ENCODE measurements around the gene KLHDC9. TPM values are rescaled to one million over a fixed set of nuclear protein-coding genes. Genes with fewer than 3 reads are reported as not detected.

KLHDC9 gene
- total and polyA plus RNA-seq, 2 of the 8 experiments (the other 6 are each of a cell fraction or from before 2014, with no cell fraction given), result 6.5 to 15.6 TPM

Small RNAs within 50 kb of the gene (small RNA-seq; reads per million reads assigned to genes)
- gene RF01225 (ENCODE audit: insufficient read depth), result not detected

Other genes with a start within 250 kb of the KLHDC9 start
- not detected in 2 replicates for gene CD244, start 235.5 kb upstream of the KLHDC9 start, total RNA-seq (2021; fragmentation: NEBNext Ultra II Directional; extraction: Animal tissue kit (Norgen Biotek cat#: 25700))
- gene CD244, start 235.5 kb upstream of the KLHDC9 start, polyA plus RNA-seq (2011; rRNA removed), result not detected in 2 replicates
- gene ITLN1, start 213.2 kb upstream of the KLHDC9 start, total RNA-seq (2021; fragmentation: NEBNext Ultra II Directional; extraction: Animal tissue kit (Norgen Biotek cat#: 25700)), result not detected in 2 replicates
- gene ITLN1, start 213.2 kb upstream of the KLHDC9 start, polyA plus RNA-seq (2011; rRNA removed), result not detected in 2 replicates
- gene ITLN2, start 143.6 kb upstream of the KLHDC9 start, total RNA-seq (2021; fragmentation: NEBNext Ultra II Directional; extraction: Animal tissue kit (Norgen Biotek cat#: 25700)), result 4.7 and 5.6 TPM in 2 replicates
- 6.3 and 6.8 TPM in 2 replicates for gene ITLN2, start 143.6 kb upstream of the KLHDC9 start, polyA plus RNA-seq (2011; rRNA removed)
- gene F11R, start 77.2 kb upstream of the KLHDC9 start, total RNA-seq (2021; fragmentation: NEBNext Ultra II Directional; extraction: Animal tissue kit (Norgen Biotek cat#: 25700)), result 143 and 159 TPM in 2 replicates
- gene F11R, start 77.2 kb upstream of the KLHDC9 start, polyA plus RNA-seq (2011; rRNA removed), result 170 and 200 TPM in 2 replicates
- gene TSTD1, start 59.4 kb upstream of the KLHDC9 start, total RNA-seq (2021; fragmentation: NEBNext Ultra II Directional; extraction: Animal tissue kit (Norgen Biotek cat#: 25700)), result 60.4 and 60.9 TPM in 2 replicates
- gene TSTD1, start 59.4 kb upstream of the KLHDC9 start, polyA plus RNA-seq (2011; rRNA removed), result 314 and 360 TPM in 2 replicates
- gene USF1, start 52.4 kb upstream of the KLHDC9 start, total RNA-seq (2021; fragmentation: NEBNext Ultra II Directional; extraction: Animal tissue kit (Norgen Biotek cat#: 25700)), result 68.9 and 74.6 TPM in 2 replicates
- gene USF1, start 52.4 kb upstream of the KLHDC9 start, polyA plus RNA-seq (2011; rRNA removed), result 45.7 and 50.3 TPM in 2 replicates
- gene ARHGAP30, start 28.5 kb upstream of the KLHDC9 start, total RNA-seq (2021; fragmentation: NEBNext Ultra II Directional; extraction: Animal tissue kit (Norgen Biotek cat#: 25700)), result 0.39 and 0.40 TPM in 2 replicates
- gene ARHGAP30, start 28.5 kb upstream of the KLHDC9 start, polyA plus RNA-seq (2011; rRNA removed), result 0.27 and 0.50 TPM in 2 replicates
- 0.19 and 0.29 TPM in 2 replicates for gene NECTIN4, start 8.8 kb upstream of the KLHDC9 start, total RNA-seq (2021; fragmentation: NEBNext Ultra II Directional; extraction: Animal tissue kit (Norgen Biotek cat#: 25700))
- 0.71 and 0.86 TPM in 2 replicates for gene NECTIN4, start 8.8 kb upstream of the KLHDC9 start, polyA plus RNA-seq (2011; rRNA removed)
- 71.2 and 74.7 TPM in 2 replicates for gene PFDN2, start 19.7 kb downstream of the KLHDC9 start, total RNA-seq (2021; fragmentation: NEBNext Ultra II Directional; extraction: Animal tissue kit (Norgen Biotek cat#: 25700))
- 66.2 and 69.6 TPM in 2 replicates for gene PFDN2, start 19.7 kb downstream of the KLHDC9 start, polyA plus RNA-seq (2011; rRNA removed)
- 40.4 and 40.6 TPM in 2 replicates for gene NIT1, start 19.7 kb downstream of the KLHDC9 start, total RNA-seq (2021; fragmentation: NEBNext Ultra II Directional; extraction: Animal tissue kit (Norgen Biotek cat#: 25700))
- gene NIT1, start 19.7 kb downstream of the KLHDC9 start, polyA plus RNA-seq (2011; rRNA removed), result 33.0 and 46.3 TPM in 2 replicates
- gene DEDD, start 34.3 kb downstream of the KLHDC9 start, total RNA-seq (2021; fragmentation: NEBNext Ultra II Directional; extraction: Animal tissue kit (Norgen Biotek cat#: 25700)), result 42.0 and 42.6 TPM in 2 replicates
- gene DEDD, start 34.3 kb downstream of the KLHDC9 start, polyA plus RNA-seq (2011; rRNA removed), result 55.9 and 61.7 TPM in 2 replicates
- 67.8 and 71.0 TPM in 2 replicates for gene UFC1, start 55.6 kb downstream of the KLHDC9 start, total RNA-seq (2021; fragmentation: NEBNext Ultra II Directional; extraction: Animal tissue kit (Norgen Biotek cat#: 25700))
- gene UFC1, start 55.6 kb downstream of the KLHDC9 start, polyA plus RNA-seq (2011; rRNA removed), result 60.2 and 102 TPM in 2 replicates
- gene USP21, start 61.1 kb downstream of the KLHDC9 start, total RNA-seq (2021; fragmentation: NEBNext Ultra II Directional; extraction: Animal tissue kit (Norgen Biotek cat#: 25700)), result 23.9 and 28.2 TPM in 2 replicates
- gene USP21, start 61.1 kb downstream of the KLHDC9 start, polyA plus RNA-seq (2011; rRNA removed), result 36.3 and 53.5 TPM in 2 replicates
- gene PPOX, start 68.1 kb downstream of the KLHDC9 start, total RNA-seq (2021; fragmentation: NEBNext Ultra II Directional; extraction: Animal tissue kit (Norgen Biotek cat#: 25700)), result 32.1 and 40.4 TPM in 2 replicates
- gene PPOX, start 68.1 kb downstream of the KLHDC9 start, polyA plus RNA-seq (2011; rRNA removed), result 37.7 and 39.4 TPM in 2 replicates
- gene B4GALT3, start 79.1 kb downstream of the KLHDC9 start, total RNA-seq (2021; fragmentation: NEBNext Ultra II Directional; extraction: Animal tissue kit (Norgen Biotek cat#: 25700)), result 42.3 and 45.5 TPM in 2 replicates
- 43.0 and 61.2 TPM in 2 replicates for gene B4GALT3, start 79.1 kb downstream of the KLHDC9 start, polyA plus RNA-seq (2011; rRNA removed)
- gene ADAMTS4, start 100.7 kb downstream of the KLHDC9 start, total RNA-seq (2021; fragmentation: NEBNext Ultra II Directional; extraction: Animal tissue kit (Norgen Biotek cat#: 25700)), result 7.2 and 12.4 TPM in 2 replicates
- gene ADAMTS4, start 100.7 kb downstream of the KLHDC9 start, polyA plus RNA-seq (2011; rRNA removed), result 4.6 and 6.4 TPM in 2 replicates
- 88.7 and 95.1 TPM in 2 replicates for gene NDUFS2, start 104.0 kb downstream of the KLHDC9 start, total RNA-seq (2021; fragmentation: NEBNext Ultra II Directional; extraction: Animal tissue kit (Norgen Biotek cat#: 25700))
- 100 and 113 TPM in 2 replicates for gene NDUFS2, start 104.0 kb downstream of the KLHDC9 start, polyA plus RNA-seq (2011; rRNA removed)
- 0.86 TPM in 1 of 2 replicates, not detected in the other for gene FCER1G, start 116.9 kb downstream of the KLHDC9 start, total RNA-seq (2021; fragmentation: NEBNext Ultra II Directional; extraction: Animal tissue kit (Norgen Biotek cat#: 25700))
- gene FCER1G, start 116.9 kb downstream of the KLHDC9 start, polyA plus RNA-seq (2011; rRNA removed), result 0.85 and 1.6 TPM in 2 replicates
- gene APOA2, start 125.3 kb downstream of the KLHDC9 start, total RNA-seq (2021; fragmentation: NEBNext Ultra II Directional; extraction: Animal tissue kit (Norgen Biotek cat#: 25700)), result not detected in 2 replicates
- gene APOA2, start 125.3 kb downstream of the KLHDC9 start, polyA plus RNA-seq (2011; rRNA removed), result 0.41 TPM in 1 of 2 replicates, not detected in the other
- 13.8 and 15.0 TPM in 2 replicates for gene TOMM40L, start 127.7 kb downstream of the KLHDC9 start, total RNA-seq (2021; fragmentation: NEBNext Ultra II Directional; extraction: Animal tissue kit (Norgen Biotek cat#: 25700))
- gene TOMM40L, start 127.7 kb downstream of the KLHDC9 start, polyA plus RNA-seq (2011; rRNA removed), result 11.4 and 14.2 TPM in 2 replicates
- gene NR1I3, start 139.8 kb downstream of the KLHDC9 start, total RNA-seq (2021; fragmentation: NEBNext Ultra II Directional; extraction: Animal tissue kit (Norgen Biotek cat#: 25700)), result not detected in 2 replicates
- gene NR1I3, start 139.8 kb downstream of the KLHDC9 start, polyA plus RNA-seq (2011; rRNA removed), result not detected in 2 replicates
- gene PCP4L1, start 160.4 kb downstream of the KLHDC9 start, total RNA-seq (2021; fragmentation: NEBNext Ultra II Directional; extraction: Animal tissue kit (Norgen Biotek cat#: 25700)), result 1.0 and 1.9 TPM in 2 replicates
- gene PCP4L1, start 160.4 kb downstream of the KLHDC9 start, polyA plus RNA-seq (2011; rRNA removed), result 0.41 and 0.55 TPM in 2 replicates
- gene MPZ, start 211.6 kb downstream of the KLHDC9 start, total RNA-seq (2021; fragmentation: NEBNext Ultra II Directional; extraction: Animal tissue kit (Norgen Biotek cat#: 25700)), result 4.1 and 6.1 TPM in 2 replicates
- 5.1 and 8.1 TPM in 2 replicates for gene MPZ, start 211.6 kb downstream of the KLHDC9 start, polyA plus RNA-seq (2011; rRNA removed)
- 216 and 224 TPM in 2 replicates for gene SDHC, start 216.0 kb downstream of the KLHDC9 start, total RNA-seq (2021; fragmentation: NEBNext Ultra II Directional; extraction: Animal tissue kit (Norgen Biotek cat#: 25700))
- gene SDHC, start 216.0 kb downstream of the KLHDC9 start, polyA plus RNA-seq (2011; rRNA removed), result 251 and 305 TPM in 2 replicates